ENCODE measurements around the gene CFAP97.

- no peak for TF ChIP-seq CTCF (IDR thresholded peaks at IDR 0.05 in 4 of 5, conservative IDR thresholded peaks at IDR 0.05 in 1 of 5)
- no peak for TF ChIP-seq POLR2A (IDR thresholded peaks at IDR 0.05)
Measured at GRCh38 chr4:185192059-185192458, 11.7 kb downstream of the CFAP97 start.
